GM12864 (cell line): ENCODE data around the gene ROR1.

Source experiments
- DNase-seq: peaks from one replicate; pipeline ENCODE4 v3.0.0-alpha.2; 2011; ENCODE audit warnings: low read depth
- H3K4me3 ChIP-seq: 2 replicates; pipeline ENCODE4 v1.5.1; 2011; ENCODE audit warnings: mild to moderate bottlenecking, low read depth, low read length, control low read depth
- TF ChIP-seq, protein P1 (sequence below): IDR thresholded peaks from 2 replicates; pipeline ENCODE4 v1.5.1; 2011; ENCODE audit warnings: low read depth, mild to moderate bottlenecking, moderate library complexity, low read length, control low read depth, inconsistent platforms; ENCODE audit errors: missing control alignments

The ROR1 gene

GRCh38 chr1:63732666-63733065 lies 41.2 kb upstream of the ROR1 start:
- TF ChIP-seq, protein P1, sequence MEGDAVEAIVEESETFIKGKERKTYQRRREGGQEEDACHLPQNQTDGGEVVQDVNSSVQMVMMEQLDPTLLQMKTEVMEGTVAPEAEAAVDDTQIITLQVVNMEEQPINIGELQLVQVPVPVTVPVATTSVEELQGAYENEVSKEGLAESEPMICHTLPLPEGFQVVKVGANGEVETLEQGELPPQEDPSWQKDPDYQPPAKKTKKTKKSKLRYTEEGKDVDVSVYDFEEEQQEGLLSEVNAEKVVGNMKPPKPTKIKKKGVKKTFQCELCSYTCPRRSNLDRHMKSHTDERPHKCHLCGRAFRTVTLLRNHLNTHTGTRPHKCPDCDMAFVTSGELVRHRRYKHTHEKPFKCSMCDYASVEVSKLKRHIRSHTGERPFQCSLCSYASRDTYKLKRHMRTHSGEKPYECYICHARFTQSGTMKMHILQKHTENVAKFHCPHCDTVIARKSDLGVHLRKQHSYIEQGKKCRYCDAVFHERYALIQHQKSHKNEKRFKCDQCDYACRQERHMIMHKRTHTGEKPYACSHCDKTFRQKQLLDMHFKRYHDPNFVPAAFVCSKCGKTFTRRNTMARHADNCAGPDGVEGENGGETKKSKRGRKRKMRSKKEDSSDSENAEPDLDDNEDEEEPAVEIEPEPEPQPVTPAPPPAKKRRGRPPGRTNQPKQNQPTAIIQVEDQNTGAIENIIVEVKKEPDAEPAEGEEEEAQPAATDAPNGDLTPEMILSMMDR: no peak
- H3K4me3 ChIP-seq: no peak overlapping the region
- no peak for DNase-seq

DNA sequence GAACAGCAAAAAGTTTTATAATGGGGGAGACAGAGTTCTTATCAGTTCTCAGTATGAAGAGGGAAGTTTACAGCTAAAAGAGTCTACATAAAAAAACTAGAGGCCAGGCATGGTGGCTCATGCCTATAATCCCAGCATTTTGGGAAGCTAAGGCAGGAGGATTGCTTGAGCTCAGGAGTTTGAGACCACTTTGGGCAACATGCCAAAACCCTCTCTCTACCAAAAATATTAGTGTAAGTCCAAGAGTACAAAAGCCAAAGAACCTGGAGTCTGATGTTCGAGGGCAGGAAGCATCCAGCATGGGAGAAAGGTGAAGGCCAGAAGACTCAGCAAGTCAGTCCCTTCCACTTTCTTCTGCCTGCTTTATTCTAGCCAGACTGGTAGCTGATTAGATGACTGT lies 35.0 kb upstream of the ROR1 start:
- DNase-seq: no peak
- H3K4me3 ChIP-seq: no peak overlapping the region
- TF ChIP-seq, protein P1: no peak

DNA sequence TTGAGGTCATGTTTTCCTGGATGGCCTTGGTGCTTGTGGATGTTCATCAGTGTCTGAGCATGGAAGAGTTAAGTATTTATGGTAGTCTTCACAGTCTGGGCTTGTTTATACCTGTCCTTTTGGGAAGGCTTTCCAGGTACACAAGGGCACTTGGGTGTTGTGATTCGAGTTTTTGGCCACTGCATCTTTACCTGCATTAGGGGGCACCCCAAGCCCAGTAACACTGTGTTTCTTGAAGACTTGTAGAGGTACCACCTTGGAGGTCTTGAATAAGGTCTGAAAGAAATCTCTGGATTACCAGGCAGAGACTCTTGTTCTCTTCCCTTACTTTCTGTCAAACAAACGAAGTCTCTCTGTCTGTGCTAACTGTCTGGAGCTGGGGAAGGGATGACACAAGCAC lies 34.4 kb upstream of the ROR1 start:
- TF ChIP-seq, protein P1: no peak
- no peak for DNase-seq
- H3K4me3 ChIP-seq: no peak overlapping the region

- no peak overlapping the region for H3K4me3 ChIP-seq
- TF ChIP-seq, protein P1: no peak
- no peak for DNase-seq
Measured at GRCh38 chr1:63740432-63740831, 33.4 kb upstream of the ROR1 start.

- TF ChIP-seq, protein P1: no peak
- DNase-seq: no peak
- no peak overlapping the region for H3K4me3 ChIP-seq
Measured at GRCh38 chr1:63742526-63742925, 31.3 kb upstream of the ROR1 start.

GRCh38 chr1:63743781-63744180 lies 30.0 kb upstream of the ROR1 start:
- TF ChIP-seq, protein P1: no peak

DNA sequence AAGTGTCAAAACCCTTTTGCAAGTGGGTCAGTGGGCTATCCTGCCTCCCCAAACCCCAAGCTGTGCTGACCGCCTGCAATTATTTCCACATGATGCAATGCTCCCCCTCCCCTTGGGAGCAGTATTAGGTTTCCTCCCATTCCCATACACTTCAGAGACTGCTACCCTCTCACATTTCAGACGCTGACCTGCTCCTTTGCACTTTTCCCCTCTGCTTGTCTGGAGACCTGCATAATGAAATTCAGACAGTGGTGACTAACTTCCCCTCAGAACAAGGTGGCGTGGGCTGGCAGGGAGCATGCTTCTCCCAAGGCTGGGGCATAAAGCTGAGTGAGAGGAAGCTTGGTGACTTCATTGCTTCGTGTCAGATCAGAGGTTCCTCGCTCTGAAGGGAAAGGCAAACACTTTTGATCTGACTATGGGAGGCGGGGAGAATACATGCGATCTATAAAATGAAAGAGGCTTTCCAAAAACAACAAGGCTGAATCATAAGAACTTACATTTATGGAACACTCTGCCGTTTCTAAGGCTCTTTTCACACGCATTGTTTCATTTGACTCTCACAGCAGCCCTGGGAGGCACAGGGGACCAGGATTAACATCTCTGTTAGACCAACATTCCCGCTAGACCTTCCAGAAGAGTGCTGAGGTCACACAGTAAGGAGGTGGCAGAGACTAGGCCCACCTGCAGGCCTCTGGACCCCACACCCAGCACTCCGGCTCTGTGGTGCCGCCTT lies 27.5 kb upstream of the ROR1 start:
- no peak for DNase-seq
- no peak overlapping the region for H3K4me3 ChIP-seq
- TF ChIP-seq, protein P1: no peak

More at GRCh38 chr1:63743781-63744180, 30.0 kb upstream of the ROR1 start:
- H3K4me3 ChIP-seq: no peak overlapping the region
- DNase-seq: no peak
